ENCODE data around the gene POU2AF1.

Gene POU2AF1

DNA sequence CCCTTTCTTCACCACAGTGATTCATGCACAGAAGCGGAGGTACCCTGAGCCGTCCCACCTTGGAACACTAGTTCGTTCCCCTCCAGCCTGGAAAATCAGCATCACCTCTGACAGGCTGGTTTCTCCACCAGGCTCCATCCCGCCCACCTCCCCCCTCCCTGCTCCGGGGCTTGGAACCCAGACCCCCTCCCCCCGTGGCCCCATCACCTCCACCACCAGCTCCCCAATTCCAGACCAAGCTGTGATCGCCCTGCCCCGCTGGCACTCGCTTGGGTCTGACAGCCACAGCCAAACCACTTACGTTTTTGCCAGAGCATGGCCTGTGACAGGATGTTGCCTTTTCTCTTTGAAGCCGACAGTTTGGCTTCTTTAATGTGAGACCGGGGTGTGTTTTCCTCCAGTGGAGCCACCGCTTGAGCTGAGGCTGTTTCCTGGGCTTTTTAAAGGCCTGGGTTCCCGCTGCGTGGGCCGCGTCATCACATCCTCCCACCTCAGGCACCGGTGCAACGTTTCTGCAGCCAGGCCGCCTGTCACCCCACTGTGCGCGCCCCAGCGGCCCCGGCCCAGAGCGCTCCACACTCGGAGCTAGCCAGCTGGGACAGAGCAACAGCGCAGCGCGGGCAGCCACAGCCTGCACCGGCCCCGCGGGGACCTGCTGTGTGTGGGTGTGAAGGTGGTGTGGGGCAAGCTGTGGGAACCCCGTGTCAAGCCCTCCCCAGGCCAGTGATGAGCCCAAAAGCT, at the start of gene POU2AF1:
Gene POU2AF1 (minus strand): TSS at position 415 of the 741 bp plus-strand sequence. CDS start 98 bp downstream, at position 317.
- DNase-seq (ENCODE audit: insufficient read length, low spot score) (no peak), FAIRE-seq (no peak)
- TF ChIP-seq, protein P1, sequence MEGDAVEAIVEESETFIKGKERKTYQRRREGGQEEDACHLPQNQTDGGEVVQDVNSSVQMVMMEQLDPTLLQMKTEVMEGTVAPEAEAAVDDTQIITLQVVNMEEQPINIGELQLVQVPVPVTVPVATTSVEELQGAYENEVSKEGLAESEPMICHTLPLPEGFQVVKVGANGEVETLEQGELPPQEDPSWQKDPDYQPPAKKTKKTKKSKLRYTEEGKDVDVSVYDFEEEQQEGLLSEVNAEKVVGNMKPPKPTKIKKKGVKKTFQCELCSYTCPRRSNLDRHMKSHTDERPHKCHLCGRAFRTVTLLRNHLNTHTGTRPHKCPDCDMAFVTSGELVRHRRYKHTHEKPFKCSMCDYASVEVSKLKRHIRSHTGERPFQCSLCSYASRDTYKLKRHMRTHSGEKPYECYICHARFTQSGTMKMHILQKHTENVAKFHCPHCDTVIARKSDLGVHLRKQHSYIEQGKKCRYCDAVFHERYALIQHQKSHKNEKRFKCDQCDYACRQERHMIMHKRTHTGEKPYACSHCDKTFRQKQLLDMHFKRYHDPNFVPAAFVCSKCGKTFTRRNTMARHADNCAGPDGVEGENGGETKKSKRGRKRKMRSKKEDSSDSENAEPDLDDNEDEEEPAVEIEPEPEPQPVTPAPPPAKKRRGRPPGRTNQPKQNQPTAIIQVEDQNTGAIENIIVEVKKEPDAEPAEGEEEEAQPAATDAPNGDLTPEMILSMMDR (IDR thresholded peaks at IDR 0.05; ENCODE audit: insufficient read depth, missing control alignments), result no peak

GRCh38 chr11:111428113-111428876, 49.2 kb upstream of the POU2AF1 start:
- FAIRE-seq, result no peak
- TF ChIP-seq, protein P1 (IDR thresholded peaks at IDR 0.05; ENCODE audit: insufficient read depth, missing control alignments), result no peak

GRCh38 chr11:111427471-111427912, 48.4 kb upstream of the POU2AF1 start:
- FAIRE-seq, result no peak
- TF ChIP-seq, protein P1 (IDR thresholded peaks at IDR 0.05; ENCODE audit: insufficient read depth, missing control alignments), result no peak
- no peak for DNase-seq (ENCODE audit: insufficient read length, low spot score)

More at GRCh38 chr11:111428113-111428876, 49.2 kb upstream of the POU2AF1 start:
- DNase-seq (ENCODE audit: insufficient read length, low spot score), result no peak

- no peak for DNase-seq (ENCODE audit: insufficient read length, low spot score)
- TF ChIP-seq, protein P1 (IDR thresholded peaks at IDR 0.05; ENCODE audit: insufficient read depth, missing control alignments), result no peak
- no peak for FAIRE-seq
These were observed 47.5 kb upstream of the POU2AF1 start for GRCh38 chr11:111426617-111427016.

GRCh38 chr11:111423250-111423615, 44.2 kb upstream of the POU2AF1 start:
- DNase-seq (ENCODE audit: insufficient read length, low spot score), result no peak
- no peak for FAIRE-seq
- TF ChIP-seq, protein P1 (IDR thresholded peaks at IDR 0.05; ENCODE audit: insufficient read depth, missing control alignments), result no peak

GRCh38 chr11:111422494-111423249, 43.6 kb upstream of the POU2AF1 start:
- DNase-seq (ENCODE audit: insufficient read length, low spot score) (no peak), FAIRE-seq (no peak)
- TF ChIP-seq, protein P1 (IDR thresholded peaks at IDR 0.05; ENCODE audit: insufficient read depth, missing control alignments), result peak; percentile 69
